Measurements from ENCODE around the gene IL17C. TPM values are rescaled to one million over a fixed set of nuclear protein-coding genes. Genes with fewer than 3 reads are reported as not detected.

IL17C gene
- total and polyA plus RNA-seq, 11 donors = not detected

DNA sequence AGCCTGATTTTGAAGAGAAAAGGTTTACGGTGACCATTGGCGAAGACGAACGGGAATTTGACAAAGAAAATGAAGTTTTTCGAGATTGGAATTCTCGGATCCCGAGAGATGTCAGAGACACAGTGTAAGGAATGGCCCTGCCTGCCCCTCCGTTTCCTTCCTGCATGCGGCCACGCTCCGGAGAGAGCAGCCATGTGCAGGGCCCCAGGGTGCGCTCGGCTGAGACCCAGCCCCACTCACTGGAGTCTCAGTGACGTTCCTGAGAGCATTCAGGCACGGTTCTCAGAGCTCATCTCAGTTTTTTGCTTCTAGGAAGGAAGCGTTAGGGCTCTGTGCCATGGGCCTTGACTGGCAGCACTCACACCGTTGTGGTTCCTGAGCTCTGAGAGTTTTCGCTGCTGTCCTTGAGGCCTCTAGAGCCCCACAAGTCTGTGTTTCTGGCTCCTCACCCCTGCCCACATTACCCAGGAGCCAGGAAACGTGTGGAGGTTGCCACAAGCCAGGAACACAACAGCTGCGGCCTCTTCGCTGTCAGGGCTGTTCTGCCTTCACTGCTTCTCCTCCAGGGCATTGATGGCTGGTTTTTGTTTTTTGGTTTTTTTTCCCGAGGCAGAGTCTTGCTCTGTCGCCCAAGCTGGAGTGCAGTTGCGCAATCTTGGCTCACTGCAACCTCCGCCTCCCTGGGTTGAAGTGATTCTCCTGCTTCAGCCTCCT is 38.4 kb upstream of the IL17C start:
- TF ChIP-seq CTCF (IDR thresholded peaks at IDR 0.05) = no peak
- no peak for TF ChIP-seq POLR2A (IDR thresholded peaks at IDR 0.05)
- WGBS, 4 donors = 69 to 80% (median 72%) methylated on average over 24 to 25 of the region's 25 CpGs
- Histone ChIP-seq H3K4me3 (peak overlapping the region in 1 of 12 donors; percentile 17), H3K4me1 (peaks cover 0 to 59% (median 29%) of the 10 kb centered on the region in 12 donors), H3K36me3 (peaks cover 0 to 65% (median 52%) of the 10 kb centered on the region in 9 donors), H3K27me3 (no peaks in the 10 kb centered on the region), H3K27ac (peak overlapping the region; percentile 69 to 86 (median 79)), H3K9me3 (no peaks in the 10 kb centered on the region)
- ATAC-seq = peak in 1 of 4 donors; percentile 43
- intact Hi-C loops (cut with DNase I) = loop anchor here in 3 of 10 donors (5.0 to 10.0 kb wide), 2 partner anchors 52 to 105 kb away; partner anchors contain the start of genes CTU2 (in 2 of the 3), RNF166 (in 2 of the 3) and CYBA (in 1 of the 3)
- peak in 1 of 5 donors; percentile 62 for DNase-seq

DNA sequence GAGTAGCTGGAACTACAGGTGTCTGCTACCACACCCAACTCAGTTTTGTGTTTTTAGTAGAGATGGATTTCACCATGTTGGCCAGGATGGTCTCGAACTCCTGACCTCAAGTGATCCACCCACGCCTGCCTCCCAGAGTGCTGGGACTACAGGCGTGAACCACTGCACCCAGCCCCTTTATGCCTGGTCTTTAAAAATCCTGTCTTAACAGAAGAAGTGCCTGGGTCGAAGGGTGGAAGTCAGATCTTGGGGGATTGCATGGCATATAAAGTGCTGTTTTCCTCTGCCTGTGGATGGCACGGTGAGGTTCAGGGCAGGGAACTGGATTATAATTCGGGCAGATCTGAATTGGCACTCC is 37.9 kb upstream of the IL17C start:
- H3K4me1 ChIP-seq = peaks cover 0 to 55% (median 24%) of the 10 kb centered on the region in 12 donors
- H3K36me3 ChIP-seq = peaks cover 0 to 69% (median 57%) of the 10 kb centered on the region in 9 donors
- 93 to 96% (median 95%) methylated on average over 6 of the region's 6 CpGs for WGBS, 4 donors

GRCh38 chr16:88601313-88602036 is 36.9 kb upstream of the IL17C start:
- Histone ChIP-seq H3K4me3 (no peak overlapping the region), H3K4me1 (peaks cover 0 to 45% (median 21%) of the 10 kb centered on the region in 12 donors), H3K9me3 (no peaks in the 10 kb centered on the region), H3K36me3 (peaks cover 0 to 77% (median 66%) of the 10 kb centered on the region in 9 donors), H3K27ac (peak overlapping the region in 2 of 12 donors; percentile 69 to 83), H3K27me3 (no peaks in the 10 kb centered on the region)
- intact Hi-C loops (cut with DNase I) = no loop called here
- ATAC-seq (no peak), DNase-seq (peak in 2 of 5 donors; percentile 6 to 20)
- no peak for TF ChIP-seq POLR2A (IDR thresholded peaks at IDR 0.05)
- TF ChIP-seq CTCF (IDR thresholded peaks at IDR 0.05) = no peak
- 93% methylated on average over 9 of the region's 9 CpGs for WGBS, 4 donors

More for the DNA sequence above, 37.9 kb upstream of the IL17C start:
- intact Hi-C loops (cut with DNase I) = no loop called here
- Histone ChIP-seq H3K9me3 (no peaks in the 10 kb centered on the region), H3K27me3 (no peaks in the 10 kb centered on the region), H3K4me3 (no peak overlapping the region), H3K27ac (peak overlapping the region in 11 of 12 donors; percentile 69 to 86 (median 81))
- DNase-seq (no peak), ATAC-seq (no peak)
- no peak for TF ChIP-seq POLR2A (IDR thresholded peaks at IDR 0.05)
- no peak for TF ChIP-seq CTCF (IDR thresholded peaks at IDR 0.05)

GRCh38 chr16:88602091-88602490 is 36.3 kb upstream of the IL17C start:
- intact Hi-C loops (cut with DNase I) = no loop called here
- H3K27ac ChIP-seq = no peak overlapping the region
- H3K4me1 ChIP-seq = peaks cover 0 to 39% (median 21%) of the 10 kb centered on the region in 12 donors
- no peak for ATAC-seq
- H3K9me3 ChIP-seq = no peaks in the 10 kb centered on the region
- no peak for TF ChIP-seq CTCF (IDR thresholded peaks at IDR 0.05)
- TF ChIP-seq POLR2A (IDR thresholded peaks at IDR 0.05) = no peak
- H3K36me3 ChIP-seq = peaks cover 0 to 84% (median 71%) of the 10 kb centered on the region in 9 donors
- DNase-seq = peak in 1 of 5 donors; percentile 28
- 89 to 95% (median 90%) methylated on average over 3 to 7 of the region's 7 CpGs for WGBS, 4 donors
- no peaks in the 10 kb centered on the region for H3K27me3 ChIP-seq
- H3K4me3 ChIP-seq = no peak overlapping the region
